ENCODE results near the gene ZNF512B.

- TF ChIP-seq CTCF (tag by site-specific recombination; IDR thresholded peaks at IDR 0.05) (no peak), ZNF341 (tag by site-specific recombination; IDR thresholded peaks at IDR 0.05; ENCODE audit: low read depth) (no peak; the same call in 1 of the 2 replicates), ZNF645 (tag by site-specific recombination; IDR thresholded peaks at IDR 0.05) (no peak), ZNF843 (tag by site-specific recombination; IDR thresholded peaks at IDR 0.05) (no peak), KLF16 (tag by site-specific recombination; IDR thresholded peaks at IDR 0.05) (no peak), ZNF423 (tag by site-specific recombination; IDR thresholded peaks at IDR 0.05) (no peak), ZNF610 (tag by site-specific recombination; IDR thresholded peaks at IDR 0.05; ENCODE audit: borderline replicate concordance) (no peak), TSHZ1 (tag by site-specific recombination; IDR thresholded peaks at IDR 0.05; ENCODE audit: borderline replicate concordance) (no peak), ZNF155 (tag by site-specific recombination; IDR thresholded peaks at IDR 0.05) (no peak), SETDB1 (IDR thresholded peaks at IDR 0.05; ENCODE audit: insufficient read length, low read length) (no peak), ZBTB1 (tag by site-specific recombination; IDR thresholded peaks at IDR 0.05) (no peak), ZNF10 (tag by site-specific recombination; IDR thresholded peaks at IDR 0.05) (no peak), ZNF19 (tag by site-specific recombination; IDR thresholded peaks at IDR 0.05; ENCODE audit: low read depth) (no peak)
These were observed 10.6 kb downstream of the ZNF512B start for GRCh38 chr20:63958964-63959698.

Measured in HEK293 (cell line).